Measurements from ENCODE around the gene B3GALT6. TPM values are rescaled to one million over a fixed set of nuclear protein-coding genes. Genes with fewer than 3 reads are reported as not detected.

B3GALT6 gene
- total and polyA plus RNA-seq, 5 experiments from 2014 or later = 8.8 to 24.6 (median 21.4) TPM

DNA sequence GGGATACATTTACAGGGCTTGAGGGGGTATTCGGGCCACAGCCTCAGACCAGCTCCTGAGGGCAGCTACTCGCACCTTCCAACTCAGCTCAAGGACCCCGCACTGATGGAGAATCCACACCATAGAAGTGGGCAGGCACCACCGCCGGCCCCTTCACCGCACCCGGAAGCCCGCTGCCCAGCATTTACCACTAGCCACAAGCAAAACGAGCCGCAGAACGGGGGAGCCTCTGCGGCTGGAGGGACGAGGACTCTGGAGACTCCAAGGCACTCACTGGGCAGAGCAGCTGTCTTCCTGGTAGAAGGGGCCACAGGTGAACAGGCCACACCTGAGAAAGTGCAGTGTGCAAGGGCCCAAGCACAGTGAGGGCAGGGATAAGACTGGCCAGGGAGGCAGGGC, 36.2 kb downstream of the B3GALT6 start:
- Mint-ChIP-seq H3K27me3 (no peaks in the 10 kb centered on the region), H3K36me3 (peaks cover 0 to 46% (median 1%) of the 10 kb centered on the region in 3 donors), H3K4me1 (peaks cover 30 to 63% (median 43%) of the 10 kb centered on the region in 4 donors), H3K27ac (no peak overlapping the region), H3K9me3 (no peaks in the 10 kb centered on the region), H3K4me3 (peak overlapping the region in 2 of 10 donors; percentile 1 to 26)
- POLR2A ChIA-PET = no interaction called here
- DNase-seq (no peak), ATAC-seq (no peak)

DNA sequence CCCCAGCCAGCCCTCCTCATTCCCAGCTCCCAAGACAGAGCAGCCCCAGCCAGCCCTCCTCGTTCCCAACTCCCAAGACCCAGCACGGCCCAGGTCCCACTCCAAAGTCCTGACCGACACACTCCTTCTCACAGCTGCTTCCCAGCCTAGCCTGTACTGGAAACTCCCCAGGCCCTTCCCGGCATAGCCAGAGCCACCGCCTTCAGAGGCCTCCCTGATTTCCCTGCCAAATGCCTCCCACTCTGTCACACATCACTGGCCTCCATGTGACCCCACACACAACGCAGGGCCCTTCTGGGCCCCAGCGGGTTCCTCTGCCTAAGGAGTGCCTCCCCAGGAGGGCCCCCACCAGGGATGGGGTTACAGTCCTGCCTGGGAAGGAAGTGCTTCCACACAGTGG, 38.8 kb downstream of the B3GALT6 start:
- DNase-seq (no peak), ATAC-seq (no peak)
- Mint-ChIP-seq H3K9me3 (no peaks in the 10 kb centered on the region), H3K27me3 (no peaks in the 10 kb centered on the region), H3K27ac (peak overlapping the region in 9 of 10 donors; percentile 64 to 95 (median 79)), H3K4me1 (peaks cover 32 to 56% (median 39%) of the 10 kb centered on the region in 4 donors), H3K36me3 (peaks cover 0 to 39% (median 1%) of the 10 kb centered on the region in 3 donors), H3K4me3 (peak overlapping the region; percentile 58 to 87 (median 74))
- POLR2A ChIA-PET = interaction anchor here (1.1 to 1.9 kb wide), 3 partner anchors 9 to 152 kb away, joined by 3 to 8 read pairs (median 6); no protein-coding TSS in a partner anchor

DNA sequence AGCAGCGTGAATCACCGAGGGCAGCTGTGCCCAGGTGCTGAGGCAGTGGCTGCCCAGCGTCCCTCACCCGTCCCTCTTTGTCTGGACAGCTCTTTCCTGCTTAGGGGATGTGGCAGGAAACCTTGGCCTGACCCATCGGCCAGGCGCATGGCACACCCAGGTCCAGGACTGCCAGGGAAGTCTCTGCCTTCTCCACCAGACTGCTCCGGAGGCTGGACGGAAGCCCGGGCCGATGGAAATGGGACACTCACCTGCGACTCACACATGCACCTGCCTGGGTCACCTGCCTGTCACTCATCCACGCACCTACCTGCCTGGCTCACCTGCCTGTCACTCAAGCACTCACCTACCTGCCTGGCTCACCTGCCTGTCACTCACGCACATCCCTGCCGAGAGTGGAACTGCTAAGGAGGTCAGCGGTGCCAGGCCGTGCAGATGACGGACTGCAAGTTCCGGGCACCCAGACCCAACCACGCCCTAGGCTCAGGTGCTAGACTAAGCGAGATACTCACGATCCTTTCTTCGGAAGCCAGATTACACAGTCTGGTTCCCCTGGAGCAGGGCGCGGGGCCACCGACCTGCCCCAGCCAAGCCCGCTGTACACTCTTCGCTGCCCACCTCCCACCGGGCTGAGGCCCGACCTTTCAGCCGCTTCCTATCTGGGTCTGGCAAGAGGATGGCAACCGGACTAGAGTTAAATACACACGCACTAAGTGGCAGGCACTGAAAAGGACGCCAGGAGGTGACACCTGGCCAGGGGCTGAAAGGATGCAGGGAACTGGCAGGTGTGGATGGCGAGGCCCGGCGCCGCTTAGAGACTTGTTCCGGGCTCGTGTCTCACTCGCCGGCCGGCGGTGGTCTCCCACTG, 40.5 kb downstream of the B3GALT6 start:
- H3K4me1 Mint-ChIP-seq = peaks cover 29 to 50% (median 37%) of the 10 kb centered on the region in 4 donors
- DNase-seq (no peak), ATAC-seq (peak in 1 of 2 donors; percentile 7)
- H3K9me3 Mint-ChIP-seq = no peaks in the 10 kb centered on the region
- H3K36me3 Mint-ChIP-seq = peaks cover 0 to 28% (median 1%) of the 10 kb centered on the region in 3 donors
- peak overlapping the region; percentile 80 to 93 (median 87) for H3K4me3 Mint-ChIP-seq
- POLR2A ChIA-PET = interaction anchor here (0.6 to 2.1 kb wide), 7 partner anchors 9 to 307 kb away, joined by 3 to 8 read pairs (median 3); partner anchors contain the start of genes AURKAIP1 and TTLL10
- no peaks in the 10 kb centered on the region for H3K27me3 Mint-ChIP-seq
- peak overlapping the region; percentile 75 to 96 (median 91) for H3K27ac Mint-ChIP-seq

DNA sequence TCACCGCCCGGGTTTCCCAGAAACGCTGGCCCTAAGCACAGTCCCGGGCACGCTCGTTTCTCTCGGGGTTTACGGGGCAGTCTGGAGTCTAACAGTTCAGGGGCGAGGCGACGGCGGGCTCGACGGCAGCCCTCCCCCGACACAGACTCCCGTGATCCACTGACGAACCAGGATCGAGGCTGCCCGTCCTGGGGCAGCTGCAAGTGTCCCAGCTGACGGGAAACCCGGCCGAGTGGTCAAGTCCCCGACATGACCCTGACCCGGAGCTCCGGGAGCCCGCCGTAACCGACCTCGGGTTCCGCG, 41.1 kb downstream of the B3GALT6 start:
- H3K9me3 Mint-ChIP-seq = no peaks in the 10 kb centered on the region
- peak overlapping the region; percentile 75 to 96 (median 91) for H3K27ac Mint-ChIP-seq
- ATAC-seq (peak in 1 of 2 donors; percentile 9), DNase-seq (peak in 1 of 10 donors; percentile 21)
- peaks cover 0 to 24% (median 1%) of the 10 kb centered on the region in 3 donors for H3K36me3 Mint-ChIP-seq
- H3K4me3 Mint-ChIP-seq = peak overlapping the region; percentile 80 to 93 (median 87)
- H3K27me3 Mint-ChIP-seq = no peaks in the 10 kb centered on the region
- POLR2A ChIA-PET = interaction anchor here (0.6 to 2.1 kb wide), 12 partner anchors 9 to 232 kb away, joined by 3 to 8 read pairs (median 4); partner anchors contain the start of genes AURKAIP1, CCNL2 and MRPL20
- H3K4me1 Mint-ChIP-seq = peaks cover 26 to 47% (median 36%) of the 10 kb centered on the region in 4 donors

DNA sequence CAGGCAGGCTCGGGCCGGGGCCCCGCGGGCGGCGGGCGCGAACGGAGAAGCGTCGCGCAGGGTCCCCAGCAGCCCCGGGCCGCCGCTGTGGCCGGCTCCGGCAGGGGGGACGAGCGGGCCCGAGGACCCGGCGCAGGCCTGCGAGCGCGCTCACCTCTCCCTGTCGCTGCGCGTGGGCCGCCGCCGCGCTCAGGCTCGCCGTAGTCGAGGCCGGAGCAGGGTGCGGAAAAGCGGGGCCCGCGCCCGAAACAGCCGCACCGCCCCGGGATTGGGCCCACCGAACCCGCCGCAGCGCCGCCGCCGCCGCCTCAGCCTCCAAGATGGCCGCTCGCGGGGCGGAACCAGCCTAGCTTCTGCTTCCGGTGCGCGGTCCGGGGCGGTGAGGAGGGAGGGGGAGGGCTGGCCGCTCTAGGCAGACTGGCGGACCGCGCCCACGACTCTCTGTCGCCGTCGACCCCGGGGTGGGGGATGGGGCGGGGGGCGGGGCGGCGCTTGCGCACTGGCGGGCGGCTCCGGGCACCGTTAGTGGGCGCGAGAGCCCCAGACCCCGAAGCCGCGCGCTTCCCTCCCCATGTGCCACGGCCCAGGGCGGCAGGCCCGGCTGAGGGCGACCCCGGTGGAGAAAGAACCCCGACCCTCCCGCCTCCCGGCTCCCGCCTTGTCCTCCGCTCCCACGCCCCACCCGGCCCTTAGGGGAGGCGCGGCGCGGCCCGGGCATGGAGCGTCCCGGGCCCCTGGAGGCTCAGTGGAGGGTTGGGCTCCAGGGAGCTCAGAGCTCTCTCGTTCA, 41.7 kb downstream of the B3GALT6 start, which contains the start of gene UBE2J2:
UBE2J2 (minus strand) TSS at position 343 of the 787 bp plus-strand sequence. CDS start 5,862 bp downstream, outside the sequence.
- Mint-ChIP-seq H3K4me3 (peak within 1 kb of the TSS; percentile 80 to 93 (median 87)), H3K9me3 (no peaks in the 10 kb centered on the region), H3K4me1 (peaks cover 25 to 42% (median 36%) of the 10 kb centered on the region in 4 donors), H3K27ac (peak within 1 kb of the TSS; percentile 75 to 96 (median 91)), H3K36me3 (peaks cover 0 to 21% (median 1%) of the 10 kb centered on the region in 3 donors), H3K27me3 (no peaks in the 10 kb centered on the region)
- peak; percentile 93 to 97 for ATAC-seq
- POLR2A ChIA-PET = interaction anchor here (0.6 to 2.1 kb wide), 13 partner anchors 8 to 231 kb away, joined by 3 to 8 read pairs (median 4); partner anchors contain the start of genes AURKAIP1, B3GALT6, CCNL2 and MRPL20
- DNase-seq = peak; percentile 86 to 97 (median 92)

DNA sequence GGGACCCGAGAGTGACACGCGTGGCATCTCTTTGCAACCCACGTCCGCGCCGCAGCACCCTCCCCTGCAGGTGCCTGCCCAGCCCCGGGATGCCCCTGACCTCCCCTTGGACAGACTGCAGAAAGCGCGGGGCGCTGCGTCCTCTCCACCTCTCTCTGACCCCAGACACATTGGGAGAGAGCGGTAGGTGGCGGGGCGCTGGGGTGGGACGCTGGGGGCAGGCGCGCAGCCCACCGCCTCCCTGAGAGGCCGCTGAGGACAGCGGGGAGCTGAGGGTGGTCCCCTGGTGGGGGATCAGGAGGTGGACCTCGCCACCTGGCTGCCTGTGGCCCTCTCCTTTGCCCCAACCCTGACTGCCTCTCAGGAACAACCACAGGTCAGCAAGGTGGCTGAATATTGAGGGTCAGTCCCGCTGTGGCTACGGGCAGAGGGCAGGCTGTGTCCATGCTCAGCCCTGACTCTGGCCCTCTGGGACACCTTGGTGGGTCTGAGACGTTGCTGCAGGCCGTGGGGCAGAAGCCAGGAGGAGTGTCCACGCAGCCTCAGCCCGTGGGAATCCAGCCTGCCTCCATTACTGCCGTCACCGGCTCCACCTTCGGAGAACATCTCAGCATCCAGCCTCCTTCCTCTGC, 42.4 kb downstream of the B3GALT6 start:
- H3K36me3 Mint-ChIP-seq = peaks cover 0 to 21% (median 1%) of the 10 kb centered on the region in 3 donors
- H3K4me1 Mint-ChIP-seq = peaks cover 24 to 39% (median 36%) of the 10 kb centered on the region in 4 donors
- no peak for DNase-seq
- H3K27ac Mint-ChIP-seq = peak overlapping the region in 6 of 10 donors; percentile 3 to 87 (median 72)
- no peaks in the 10 kb centered on the region for H3K9me3 Mint-ChIP-seq
- peak overlapping the region; percentile 62 to 83 (median 70) for H3K4me3 Mint-ChIP-seq
- ATAC-seq = no peak
- POLR2A ChIA-PET = interaction anchor here (0.9 to 2.1 kb wide), 10 partner anchors 11 to 153 kb away, joined by 3 to 8 read pairs (median 4); partner anchors contain the start of genes AURKAIP1, B3GALT6, CCNL2 and MRPL20
- no peaks in the 10 kb centered on the region for H3K27me3 Mint-ChIP-seq

- ATAC-seq (no peak), DNase-seq (no peak)
- POLR2A ChIA-PET = interaction anchor here (1.0 to 2.1 kb wide), 3 partner anchors 11 to 46 kb away, joined by 3 to 8 read pairs (median 4); no protein-coding TSS in a partner anchor
- Mint-ChIP-seq H3K4me3 (peak overlapping the region; percentile 62 to 83 (median 70)), H3K27me3 (no peaks in the 10 kb centered on the region), H3K27ac (peak overlapping the region in 5 of 10 donors; percentile 52 to 87 (median 72)), H3K4me1 (peaks cover 20 to 33% (median 31%) of the 10 kb centered on the region in 4 donors), H3K36me3 (peaks cover 0 to 18% (median 1%) of the 10 kb centered on the region in 3 donors), H3K9me3 (no peaks in the 10 kb centered on the region)
Measured at GRCh38 chr1:1274931-1275431, 42.9 kb downstream of the B3GALT6 start.

DNA sequence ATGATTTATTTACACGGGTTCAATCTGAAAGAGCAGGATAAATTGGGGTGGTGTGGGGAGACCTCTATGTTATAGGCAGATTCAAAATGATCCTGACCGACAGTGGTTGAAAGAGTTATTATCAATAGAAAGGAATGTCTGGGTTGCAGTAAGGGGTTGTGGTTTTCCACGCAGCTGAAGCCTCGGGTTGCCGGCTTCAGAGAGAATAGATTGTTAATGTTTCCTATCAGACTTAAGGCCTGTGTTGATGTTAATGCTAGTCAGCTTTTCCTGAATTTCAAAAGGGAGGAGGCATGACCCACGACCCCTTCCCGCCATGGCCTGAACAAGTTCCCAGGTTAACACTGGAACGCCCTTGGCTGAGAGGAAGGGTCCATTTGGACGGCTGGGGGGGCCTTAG, 43.8 kb downstream of the B3GALT6 start:
- Mint-ChIP-seq H3K36me3 (peaks cover 0 to 9% (median 1%) of the 10 kb centered on the region in 3 donors), H3K4me1 (peaks cover 11 to 24% (median 22%) of the 10 kb centered on the region in 4 donors), H3K9me3 (no peaks in the 10 kb centered on the region), H3K4me3 (peak overlapping the region in 9 of 10 donors; percentile 19 to 84 (median 60)), H3K27ac (peak overlapping the region in 3 of 10 donors; percentile 17 to 90 (median 54)), H3K27me3 (no peaks in the 10 kb centered on the region)
- DNase-seq (no peak), ATAC-seq (no peak)
- POLR2A ChIA-PET = interaction anchor here (1.0 to 1.1 kb wide), 2 partner anchors 10 to 197 kb away, joined by 3 read pairs; no protein-coding TSS in a partner anchor

DNA sequence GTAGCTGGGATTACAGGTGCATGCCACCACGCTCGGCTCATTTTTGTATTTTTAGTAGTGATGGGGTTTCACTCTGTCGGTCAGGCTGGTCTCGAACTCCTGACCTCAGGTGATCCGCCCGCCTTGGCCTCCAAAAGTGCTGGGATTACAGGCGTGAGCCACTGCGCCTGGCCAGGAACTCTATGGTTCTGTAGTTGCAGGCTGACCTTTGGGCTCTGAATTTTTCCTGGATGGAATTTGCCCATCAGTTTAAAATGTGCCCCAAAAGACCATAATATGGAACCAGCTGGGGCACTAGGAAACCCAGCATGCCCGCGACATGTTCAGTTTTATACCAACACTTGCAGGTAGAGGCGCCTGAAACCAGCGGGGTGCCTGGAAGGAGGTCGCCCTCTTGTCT, 46.6 kb downstream of the B3GALT6 start:
- H3K4me1 Mint-ChIP-seq = peaks cover 0 to 7% (median 1%) of the 10 kb centered on the region in 4 donors
- DNase-seq (no peak), ATAC-seq (no peak)
- no peaks in the 10 kb centered on the region for H3K36me3 Mint-ChIP-seq
- POLR2A ChIA-PET = interaction anchor here (0.7 to 1.1 kb wide), 2 partner anchors 119 to 257 kb away, joined by 3 to 4 read pairs; no protein-coding TSS in a partner anchor
- H3K27ac Mint-ChIP-seq = peak overlapping the region in 1 of 10 donors; percentile 27
- H3K27me3 Mint-ChIP-seq = no peaks in the 10 kb centered on the region
- H3K9me3 Mint-ChIP-seq = no peaks in the 10 kb centered on the region
- H3K4me3 Mint-ChIP-seq = no peak overlapping the region

DNA sequence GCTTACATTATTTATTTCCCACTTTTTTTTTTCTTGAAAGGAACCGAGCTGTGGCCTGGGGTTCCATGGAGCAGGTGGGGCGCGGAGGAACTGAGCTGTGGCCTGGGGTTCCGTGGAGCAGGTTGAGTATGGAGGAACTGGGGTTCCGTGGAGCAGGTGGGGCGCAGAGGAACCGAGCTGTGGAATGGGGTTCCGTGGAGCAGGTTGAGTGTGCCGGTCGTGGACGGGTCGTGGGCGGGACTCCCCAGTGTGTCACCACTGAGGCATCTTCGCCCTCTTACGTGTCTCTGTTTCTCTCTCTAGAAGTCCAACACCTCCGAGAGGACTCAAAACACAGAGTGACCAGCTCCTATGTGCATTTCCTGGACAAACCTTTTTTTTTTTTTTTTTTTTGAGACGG, 47.0 kb downstream of the B3GALT6 start:
- Mint-ChIP-seq H3K4me3 (no peak overlapping the region), H3K27ac (no peak overlapping the region), H3K27me3 (no peaks in the 10 kb centered on the region), H3K9me3 (no peaks in the 10 kb centered on the region), H3K36me3 (no peaks in the 10 kb centered on the region), H3K4me1 (peaks cover 0 to 9% (median 1%) of the 10 kb centered on the region in 4 donors)
- ATAC-seq (no peak), DNase-seq (no peak)
- POLR2A ChIA-PET = interaction anchor here (0.7 to 1.1 kb wide), 2 partner anchors 119 to 257 kb away, joined by 3 to 4 read pairs; no protein-coding TSS in a partner anchor

DNA sequence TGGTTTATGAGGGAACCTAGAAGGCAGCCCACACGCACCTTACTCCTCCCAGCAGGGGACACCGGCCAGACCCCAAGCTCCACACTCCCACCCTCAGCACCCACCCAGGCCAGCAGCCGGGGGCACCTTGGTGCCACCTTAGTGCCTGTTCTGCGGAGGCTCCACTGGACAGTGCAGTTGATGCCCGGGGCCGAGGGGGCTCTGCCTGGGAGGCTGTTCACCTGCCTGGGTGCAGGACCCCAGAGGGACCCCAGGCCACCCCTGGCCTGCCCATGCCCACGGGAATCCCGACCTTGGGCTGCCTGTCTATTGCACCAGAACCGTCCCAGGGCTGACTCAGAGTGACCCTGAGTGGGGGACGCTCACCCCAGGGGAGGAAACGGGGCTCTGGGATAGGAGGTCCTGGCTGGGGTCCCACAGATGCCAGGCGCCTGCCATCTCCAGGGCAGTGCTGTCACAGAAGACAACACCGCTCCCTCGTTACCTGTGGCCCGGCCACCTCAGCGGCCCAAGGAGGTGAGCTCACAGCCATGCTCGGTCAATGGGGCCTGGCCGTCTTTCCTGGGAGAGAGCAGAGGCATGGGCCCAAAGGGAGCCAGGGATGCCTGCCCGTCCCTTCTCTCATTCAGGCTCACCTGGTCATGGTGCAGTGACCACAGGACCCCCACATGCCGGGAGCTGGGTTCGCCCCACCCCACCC, 48.9 kb downstream of the B3GALT6 start:
- no peaks in the 10 kb centered on the region for H3K36me3 Mint-ChIP-seq
- no peaks in the 10 kb centered on the region for H3K27me3 Mint-ChIP-seq
- DNase-seq (no peak), ATAC-seq (no peak)
- H3K27ac Mint-ChIP-seq = no peak overlapping the region
- H3K4me3 Mint-ChIP-seq = no peak overlapping the region
- H3K9me3 Mint-ChIP-seq = no peaks in the 10 kb centered on the region
- H3K4me1 Mint-ChIP-seq = peaks cover 0 to 4% (median 1%) of the 10 kb centered on the region in 4 donors
- POLR2A ChIA-PET = no interaction called here

All from naive thymus-derived CD8-positive, alpha-beta T cell (primary cell).